Measurements from ENCODE around the gene PRR16. TPM values are rescaled to one million over a fixed set of nuclear protein-coding genes. Genes with fewer than 3 reads are reported as not detected.

The PRR16 gene
- total RNA-seq, 1 experiment from 2014 or later = 0.42 TPM

DNA sequence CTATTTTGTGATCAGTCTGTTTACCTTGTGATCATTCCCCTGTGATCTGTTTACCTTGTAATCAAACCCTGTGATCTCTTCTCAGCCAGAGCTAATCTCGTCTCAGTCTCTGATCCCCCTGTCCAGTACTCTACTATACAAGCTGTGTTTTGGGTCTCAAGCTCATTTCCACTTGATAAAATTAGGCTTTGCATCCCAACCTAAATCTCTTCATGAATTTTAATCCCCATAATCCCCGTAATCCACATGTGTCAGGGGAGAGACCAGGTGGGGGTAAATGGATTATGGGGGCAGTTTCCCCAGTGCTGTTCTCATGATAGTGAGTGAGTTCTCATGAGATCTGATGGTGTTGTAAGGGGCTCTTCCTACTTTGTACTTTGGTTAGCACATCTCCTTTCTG, 157.2 kb downstream of the PRR16 start:
- no peaks in the 10 kb centered on the region; the same call in 1 of the 2 replicates for H3K36me3 Mint-ChIP-seq
- H3K4me1 Mint-ChIP-seq = peaks cover 3% of the 10 kb centered on the region
- no peak overlapping the region for H3K27ac Mint-ChIP-seq
- H3K9me3 Mint-ChIP-seq = peaks cover 6% of the 10 kb centered on the region
- no peak overlapping the region for H3K4me3 Mint-ChIP-seq
- CTCF ChIA-PET = no interaction called here
- POLR2A ChIA-PET = no interaction called here
- peaks cover 63% of the 10 kb centered on the region for H3K27me3 Mint-ChIP-seq (ENCODE audit: low read depth)
- DNase-seq (ENCODE audit: low spot score) (no peak), ATAC-seq (no peak)
- TF ChIP-seq MYBL2 (CRISPR knock-in tag; IDR thresholded peaks at IDR 0.05) (no peak), ETV6 (CRISPR knock-in tag; IDR thresholded peaks at IDR 0.05) (no peak), JUN (CRISPR knock-in tag; IDR thresholded peaks at IDR 0.05) (no peak), SP1 (CRISPR knock-in tag; conservative IDR thresholded peaks at IDR 0.05) (no peak), GRHL2 (CRISPR knock-in tag; IDR thresholded peaks at IDR 0.05; ENCODE audit: insufficient replicate concordance, severe bottlenecking) (no peak), MXD4 (CRISPR knock-in tag; IDR thresholded peaks at IDR 0.05; ENCODE audit: borderline replicate concordance) (no peak), NFATC4 (CRISPR knock-in tag; IDR thresholded peaks at IDR 0.05) (no peak), PRRX2 (CRISPR knock-in tag; IDR thresholded peaks at IDR 0.05) (no peak), SOX15 (CRISPR knock-in tag; IDR thresholded peaks at IDR 0.05) (no peak)
- TF ChIP-seq, protein P1, sequence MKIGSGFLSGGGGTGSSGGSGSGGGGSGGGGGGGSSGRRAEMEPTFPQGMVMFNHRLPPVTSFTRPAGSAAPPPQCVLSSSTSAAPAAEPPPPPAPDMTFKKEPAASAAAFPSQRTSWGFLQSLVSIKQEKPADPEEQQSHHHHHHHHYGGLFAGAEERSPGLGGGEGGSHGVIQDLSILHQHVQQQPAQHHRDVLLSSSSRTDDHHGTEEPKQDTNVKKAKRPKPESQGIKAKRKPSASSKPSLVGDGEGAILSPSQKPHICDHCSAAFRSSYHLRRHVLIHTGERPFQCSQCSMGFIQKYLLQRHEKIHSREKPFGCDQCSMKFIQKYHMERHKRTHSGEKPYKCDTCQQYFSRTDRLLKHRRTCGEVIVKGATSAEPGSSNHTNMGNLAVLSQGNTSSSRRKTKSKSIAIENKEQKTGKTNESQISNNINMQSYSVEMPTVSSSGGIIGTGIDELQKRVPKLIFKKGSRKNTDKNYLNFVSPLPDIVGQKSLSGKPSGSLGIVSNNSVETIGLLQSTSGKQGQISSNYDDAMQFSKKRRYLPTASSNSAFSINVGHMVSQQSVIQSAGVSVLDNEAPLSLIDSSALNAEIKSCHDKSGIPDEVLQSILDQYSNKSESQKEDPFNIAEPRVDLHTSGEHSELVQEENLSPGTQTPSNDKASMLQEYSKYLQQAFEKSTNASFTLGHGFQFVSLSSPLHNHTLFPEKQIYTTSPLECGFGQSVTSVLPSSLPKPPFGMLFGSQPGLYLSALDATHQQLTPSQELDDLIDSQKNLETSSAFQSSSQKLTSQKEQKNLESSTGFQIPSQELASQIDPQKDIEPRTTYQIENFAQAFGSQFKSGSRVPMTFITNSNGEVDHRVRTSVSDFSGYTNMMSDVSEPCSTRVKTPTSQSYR (CRISPR knock-in tag; IDR thresholded peaks at IDR 0.05) = no peak
- TF ChIP-seq, protein P2, sequence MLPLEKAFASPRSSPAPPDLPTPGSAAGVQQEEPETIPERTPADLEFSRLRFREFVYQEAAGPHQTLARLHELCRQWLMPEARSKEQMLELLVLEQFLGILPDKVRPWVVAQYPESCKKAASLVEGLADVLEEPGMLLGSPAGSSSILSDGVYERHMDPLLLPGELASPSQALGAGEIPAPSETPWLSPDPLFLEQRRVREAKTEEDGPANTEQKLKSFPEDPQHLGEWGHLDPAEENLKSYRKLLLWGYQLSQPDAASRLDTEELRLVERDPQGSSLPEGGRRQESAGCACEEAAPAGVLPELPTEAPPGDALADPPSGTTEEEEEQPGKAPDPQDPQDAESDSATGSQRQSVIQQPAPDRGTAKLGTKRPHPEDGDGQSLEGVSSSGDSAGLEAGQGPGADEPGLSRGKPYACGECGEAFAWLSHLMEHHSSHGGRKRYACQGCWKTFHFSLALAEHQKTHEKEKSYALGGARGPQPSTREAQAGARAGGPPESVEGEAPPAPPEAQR (CRISPR knock-in tag; IDR thresholded peaks at IDR 0.05) = no peak
- TF ChIP-seq, protein P3, sequence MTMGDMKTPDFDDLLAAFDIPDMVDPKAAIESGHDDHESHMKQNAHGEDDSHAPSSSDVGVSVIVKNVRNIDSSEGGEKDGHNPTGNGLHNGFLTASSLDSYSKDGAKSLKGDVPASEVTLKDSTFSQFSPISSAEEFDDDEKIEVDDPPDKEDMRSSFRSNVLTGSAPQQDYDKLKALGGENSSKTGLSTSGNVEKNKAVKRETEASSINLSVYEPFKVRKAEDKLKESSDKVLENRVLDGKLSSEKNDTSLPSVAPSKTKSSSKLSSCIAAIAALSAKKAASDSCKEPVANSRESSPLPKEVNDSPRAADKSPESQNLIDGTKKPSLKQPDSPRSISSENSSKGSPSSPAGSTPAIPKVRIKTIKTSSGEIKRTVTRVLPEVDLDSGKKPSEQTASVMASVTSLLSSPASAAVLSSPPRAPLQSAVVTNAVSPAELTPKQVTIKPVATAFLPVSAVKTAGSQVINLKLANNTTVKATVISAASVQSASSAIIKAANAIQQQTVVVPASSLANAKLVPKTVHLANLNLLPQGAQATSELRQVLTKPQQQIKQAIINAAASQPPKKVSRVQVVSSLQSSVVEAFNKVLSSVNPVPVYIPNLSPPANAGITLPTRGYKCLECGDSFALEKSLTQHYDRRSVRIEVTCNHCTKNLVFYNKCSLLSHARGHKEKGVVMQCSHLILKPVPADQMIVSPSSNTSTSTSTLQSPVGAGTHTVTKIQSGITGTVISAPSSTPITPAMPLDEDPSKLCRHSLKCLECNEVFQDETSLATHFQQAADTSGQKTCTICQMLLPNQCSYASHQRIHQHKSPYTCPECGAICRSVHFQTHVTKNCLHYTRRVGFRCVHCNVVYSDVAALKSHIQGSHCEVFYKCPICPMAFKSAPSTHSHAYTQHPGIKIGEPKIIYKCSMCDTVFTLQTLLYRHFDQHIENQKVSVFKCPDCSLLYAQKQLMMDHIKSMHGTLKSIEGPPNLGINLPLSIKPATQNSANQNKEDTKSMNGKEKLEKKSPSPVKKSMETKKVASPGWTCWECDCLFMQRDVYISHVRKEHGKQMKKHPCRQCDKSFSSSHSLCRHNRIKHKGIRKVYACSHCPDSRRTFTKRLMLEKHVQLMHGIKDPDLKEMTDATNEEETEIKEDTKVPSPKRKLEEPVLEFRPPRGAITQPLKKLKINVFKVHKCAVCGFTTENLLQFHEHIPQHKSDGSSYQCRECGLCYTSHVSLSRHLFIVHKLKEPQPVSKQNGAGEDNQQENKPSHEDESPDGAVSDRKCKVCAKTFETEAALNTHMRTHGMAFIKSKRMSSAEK (CRISPR knock-in tag; IDR thresholded peaks at IDR 0.05; ENCODE audit: borderline replicate concordance) = no peak
- TF ChIP-seq, protein P4, sequence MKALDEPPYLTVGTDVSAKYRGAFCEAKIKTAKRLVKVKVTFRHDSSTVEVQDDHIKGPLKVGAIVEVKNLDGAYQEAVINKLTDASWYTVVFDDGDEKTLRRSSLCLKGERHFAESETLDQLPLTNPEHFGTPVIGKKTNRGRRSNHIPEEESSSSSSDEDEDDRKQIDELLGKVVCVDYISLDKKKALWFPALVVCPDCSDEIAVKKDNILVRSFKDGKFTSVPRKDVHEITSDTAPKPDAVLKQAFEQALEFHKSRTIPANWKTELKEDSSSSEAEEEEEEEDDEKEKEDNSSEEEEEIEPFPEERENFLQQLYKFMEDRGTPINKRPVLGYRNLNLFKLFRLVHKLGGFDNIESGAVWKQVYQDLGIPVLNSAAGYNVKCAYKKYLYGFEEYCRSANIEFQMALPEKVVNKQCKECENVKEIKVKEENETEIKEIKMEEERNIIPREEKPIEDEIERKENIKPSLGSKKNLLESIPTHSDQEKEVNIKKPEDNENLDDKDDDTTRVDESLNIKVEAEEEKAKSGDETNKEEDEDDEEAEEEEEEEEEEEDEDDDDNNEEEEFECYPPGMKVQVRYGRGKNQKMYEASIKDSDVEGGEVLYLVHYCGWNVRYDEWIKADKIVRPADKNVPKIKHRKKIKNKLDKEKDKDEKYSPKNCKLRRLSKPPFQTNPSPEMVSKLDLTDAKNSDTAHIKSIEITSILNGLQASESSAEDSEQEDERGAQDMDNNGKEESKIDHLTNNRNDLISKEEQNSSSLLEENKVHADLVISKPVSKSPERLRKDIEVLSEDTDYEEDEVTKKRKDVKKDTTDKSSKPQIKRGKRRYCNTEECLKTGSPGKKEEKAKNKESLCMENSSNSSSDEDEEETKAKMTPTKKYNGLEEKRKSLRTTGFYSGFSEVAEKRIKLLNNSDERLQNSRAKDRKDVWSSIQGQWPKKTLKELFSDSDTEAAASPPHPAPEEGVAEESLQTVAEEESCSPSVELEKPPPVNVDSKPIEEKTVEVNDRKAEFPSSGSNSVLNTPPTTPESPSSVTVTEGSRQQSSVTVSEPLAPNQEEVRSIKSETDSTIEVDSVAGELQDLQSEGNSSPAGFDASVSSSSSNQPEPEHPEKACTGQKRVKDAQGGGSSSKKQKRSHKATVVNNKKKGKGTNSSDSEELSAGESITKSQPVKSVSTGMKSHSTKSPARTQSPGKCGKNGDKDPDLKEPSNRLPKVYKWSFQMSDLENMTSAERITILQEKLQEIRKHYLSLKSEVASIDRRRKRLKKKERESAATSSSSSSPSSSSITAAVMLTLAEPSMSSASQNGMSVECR (CRISPR knock-in tag; IDR thresholded peaks at IDR 0.05; ENCODE audit: borderline replicate concordance) = no peak
- TF ChIP-seq, protein P5, sequence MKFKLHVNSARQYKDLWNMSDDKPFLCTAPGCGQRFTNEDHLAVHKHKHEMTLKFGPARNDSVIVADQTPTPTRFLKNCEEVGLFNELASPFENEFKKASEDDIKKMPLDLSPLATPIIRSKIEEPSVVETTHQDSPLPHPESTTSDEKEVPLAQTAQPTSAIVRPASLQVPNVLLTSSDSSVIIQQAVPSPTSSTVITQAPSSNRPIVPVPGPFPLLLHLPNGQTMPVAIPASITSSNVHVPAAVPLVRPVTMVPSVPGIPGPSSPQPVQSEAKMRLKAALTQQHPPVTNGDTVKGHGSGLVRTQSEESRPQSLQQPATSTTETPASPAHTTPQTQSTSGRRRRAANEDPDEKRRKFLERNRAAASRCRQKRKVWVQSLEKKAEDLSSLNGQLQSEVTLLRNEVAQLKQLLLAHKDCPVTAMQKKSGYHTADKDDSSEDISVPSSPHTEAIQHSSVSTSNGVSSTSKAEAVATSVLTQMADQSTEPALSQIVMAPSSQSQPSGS (CRISPR knock-in tag; IDR thresholded peaks at IDR 0.05; ENCODE audit: borderline replicate concordance, low read depth) = no peak

Data from WTC11 (cell line).